Caco-2 (cell line): ENCODE data around the gene ZNF207. TPM values are rescaled to one million over a fixed set of nuclear protein-coding genes. Genes with fewer than 3 reads are reported as not detected.
"Not testable (repeated sequence)": the region's sequence is repeated elsewhere in the genome, so short reads cannot be mapped to it uniquely, and the experiment has no call there.

ENCODE experiments used
- BruUV-seq: library from RNA; stranded (reverse); fragments of 400-500 nt; replicated peaks from 2 replicates; lab custom pipeline; 2021; lab: Mats Ljungman, UMichigan
- CTCF ChIA-PET: fragments of 300-600 bp; sonication (Branson Sonifier 250); formaldehyde crosslinking; loops from one replicate; lab custom pipeline; 2022; ENCODE audit warnings: antibody characterized with exemption; lab: Charles Lee
- POLR2A ChIA-PET: fragments of 300-600 bp; sonication (Branson Sonifier 250); formaldehyde crosslinking; loops from one replicate; lab custom pipeline; 2022; ENCODE audit warnings: antibody characterized with exemption; lab: Charles Lee
- DNase-seq, 2 experiments: peaks; one replicate each; pipeline versions ENCODE4 v3.0.0 to v3.0.0-alpha.2; 2020 to 2022
- H3K27me3 ChIP-seq: replicated peaks from 2 replicates; pipeline ENCODE4 v1.6.0; 2011; ENCODE audit warnings: low read length; ENCODE audit not compliant: control insufficient read depth, insufficient read depth
- H3K36me3 ChIP-seq: 2 replicates; pipeline ENCODE4 v1.5.1; 2011; ENCODE audit warnings: low read length; ENCODE audit not compliant: control insufficient read depth, insufficient read depth
- H3K4me1 ChIP-seq: fragments of 250-450 bp; sonication (Bioruptor Pico); 2 replicates; pipeline ENCODE4 v1.5.1; 2020; ENCODE audit warnings: mild to moderate bottlenecking
- H3K4me3 ChIP-seq: 2 replicates; pipeline ENCODE4 v1.5.1; 2011; ENCODE audit warnings: low read depth, mild to moderate bottlenecking, control low read depth, low read length
- H3K9me3 ChIP-seq: fragments of 250-450 bp; sonication (Bioruptor Pico); 2 replicates; pipeline ENCODE4 v1.5.1; 2020; ENCODE audit warnings: mild to moderate bottlenecking, moderate library complexity
- H3K27ac Mint-ChIP-seq: one replicate; pipeline ENCODE4 v1.8.0; 2022; ENCODE audit warnings: mixed read lengths; ENCODE audit not compliant: unreplicated experiment
- H3K27me3 Mint-ChIP-seq: one replicate; pipeline ENCODE4 v1.8.0; 2022; ENCODE audit warnings: mixed read lengths; ENCODE audit not compliant: insufficient read depth, unreplicated experiment
- H3K36me3 Mint-ChIP-seq: one replicate; pipeline ENCODE4 v1.8.0; 2022; ENCODE audit warnings: mild to moderate bottlenecking, mixed read lengths; ENCODE audit not compliant: insufficient read depth, unreplicated experiment
- H3K4me1 Mint-ChIP-seq: one replicate; pipeline ENCODE4 v1.8.0; 2022; ENCODE audit warnings: low read depth, mixed read lengths; ENCODE audit not compliant: unreplicated experiment
- H3K4me3 Mint-ChIP-seq: one replicate; pipeline ENCODE4 v1.8.0; 2022; ENCODE audit warnings: mild to moderate bottlenecking, moderate library complexity, mixed read lengths; ENCODE audit not compliant: unreplicated experiment
- H3K9me3 Mint-ChIP-seq: one replicate; pipeline ENCODE4 v1.8.0; 2022; ENCODE audit warnings: mixed read lengths; ENCODE audit not compliant: unreplicated experiment
- CTCF ChIP-seq, 2 experiments: fragments of 200-600 bp in 1 of 2; IDR thresholded peaks; 1 replicate in 1 of 2; 2 replicates in 1 of 2; pipeline versions ENCODE4 v1.5.1 to v1.8.0; 2011 to 2022; ENCODE audit warnings: antibody characterized with exemption in 1 of 2, control low read depth in 1 of 2, inconsistent platforms in 1 of 2, low read depth in 1 of 2, low read length in 1 of 2, mild to moderate bottlenecking in 1 of 2, moderate library complexity in 1 of 2; ENCODE audit not compliant: insufficient read depth in 1 of 2, severe bottlenecking in 1 of 2, unreplicated experiment in 1 of 2
- intact Hi-C: fragments of 100-400 bp; cut with micrococcal nuclease; formaldehyde crosslinking; loops from one replicate; pipeline ENCODE4 v1.10.0; 2022; ENCODE audit not compliant: unreplicated experiment
- total RNA-seq: library from RNA; stranded (reverse); gene quantifications from 2 replicates; pipeline ENCODE4 v1.2.3, GENCODE V29; 2022

The ZNF207 gene
- total RNA-seq, 1 experiment from 2014 or later, result 211 TPM

- no peak for DNase-seq
These were observed 479 bp upstream of the ZNF207 start for GRCh38 chr17:32349503-32349853.

GRCh38 chr17:32350666-32351418 lies 885 bp downstream of the ZNF207 start:
- Histone ChIP-seq H3K9me3 (no peaks in the 10 kb centered on the region), H3K4me1 (peaks cover 34% of the 10 kb centered on the region), H3K4me3 (peak overlapping the region; percentile 75), H3K27me3 (no peaks in the 10 kb centered on the region), H3K36me3 (peaks cover 3% of the 10 kb centered on the region; the same call in 1 of the 2 replicates)
- POLR2A ChIA-PET, result interaction anchor here (0.6 to 1.7 kb wide), 7 partner anchors 9 to 440 kb away, joined by 4 to 9 read pairs (median 5); partner anchors contain the start of gene C17orf75
- BruUV-seq, result no TSS peak
- no peak for TF ChIP-seq CTCF (IDR thresholded peaks at IDR 0.05; ENCODE audit: insufficient read depth in 1 of 2, low read depth in 1 of 2, low read length in 1 of 2, severe bottlenecking in 1 of 2, unreplicated experiment in 1 of 2)
- peak overlapping the region; percentile 99 for H3K27ac Mint-ChIP-seq
- no peaks in the 10 kb centered on the region for H3K9me3 Mint-ChIP-seq
- intact Hi-C loops, result loop anchor here (5.0 kb wide), 1 partner anchor 91 kb away; the partner anchor contains the start of gene PSMD11
- CTCF ChIA-PET, result interaction anchor here (0.9 kb wide), 1 partner anchor 93 kb away, joined by 5 read pairs; the partner anchor contains the start of gene PSMD11
- H3K27me3 Mint-ChIP-seq, result no peaks in the 10 kb centered on the region
- H3K4me1 Mint-ChIP-seq, result peaks cover 8% of the 10 kb centered on the region
- DNase-seq, result peak; percentile 47 to 48
- H3K36me3 Mint-ChIP-seq, result peaks cover 63% of the 10 kb centered on the region
- H3K4me3 Mint-ChIP-seq, result peak overlapping the region; percentile 90

More at GRCh38 chr17:32349503-32349853, 479 bp upstream of the ZNF207 start:
- Mint-ChIP-seq H3K27ac (peak overlapping the region; percentile 99), H3K4me1 (no peaks in the 10 kb centered on the region), H3K4me3 (peak overlapping the region; percentile 90), H3K9me3 (no peaks in the 10 kb centered on the region), H3K36me3 (peaks cover 50% of the 10 kb centered on the region), H3K27me3 (no peaks in the 10 kb centered on the region)
- ChIA-PET POLR2A (no interaction called here), CTCF (no interaction called here)
- no peaks in the 10 kb centered on the region for H3K27me3 ChIP-seq
- H3K4me3 ChIP-seq, result peak overlapping the region; percentile 75
- BruUV-seq, result TSS peak; percentile 97
- H3K9me3 ChIP-seq, result no peaks in the 10 kb centered on the region
- no peak for TF ChIP-seq CTCF (IDR thresholded peaks at IDR 0.05; ENCODE audit: insufficient read depth in 1 of 2, low read depth in 1 of 2, low read length in 1 of 2, severe bottlenecking in 1 of 2, unreplicated experiment in 1 of 2)
- peaks cover 22% of the 10 kb centered on the region; the same call in 1 of the 2 replicates for H3K4me1 ChIP-seq
- intact Hi-C loops, result no loop called here
- H3K36me3 ChIP-seq, result no peaks in the 10 kb centered on the region; the same call in 1 of the 2 replicates

DNA sequence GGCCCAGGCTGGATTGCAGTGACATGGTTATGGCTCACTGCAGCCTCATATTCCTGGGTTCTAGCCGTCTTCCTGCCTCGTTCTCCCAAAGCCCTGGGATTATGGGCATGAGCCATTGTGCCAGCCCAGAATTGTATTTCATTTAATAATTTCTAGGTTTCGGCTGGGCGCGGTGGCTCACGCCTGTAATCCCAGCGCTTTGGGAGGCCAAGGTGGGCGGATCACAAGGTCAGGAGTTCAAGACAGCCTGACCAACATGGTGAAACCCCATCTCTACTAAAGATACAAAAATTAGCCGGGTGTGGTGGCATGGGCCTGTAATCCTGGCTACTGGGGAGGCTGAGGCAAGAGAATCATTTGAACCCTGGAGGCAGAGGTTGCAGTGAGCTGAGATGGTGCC lies 2.8 kb downstream of the ZNF207 start:
- H3K4me3 Mint-ChIP-seq, result peak overlapping the region; percentile 13
- BruUV-seq, H3K4me1 Mint-ChIP-seq, DNase-seq, H3K27me3 ChIP-seq, CTCF ChIA-PET, H3K9me3 Mint-ChIP-seq, H3K36me3 ChIP-seq, H3K4me3 ChIP-seq, POLR2A ChIA-PET, H3K9me3 ChIP-seq, H3K27me3 Mint-ChIP-seq, H3K27ac Mint-ChIP-seq: not testable (repeated sequence)
- H3K4me1 ChIP-seq, result peaks cover 39% of the 10 kb centered on the region
- intact Hi-C loops, result loop anchor here (5.0 kb wide), 1 partner anchor 90 kb away; the partner anchor contains the start of gene PSMD11
- H3K36me3 Mint-ChIP-seq, result peaks cover 79% of the 10 kb centered on the region
